HG03025 (cell line): Measurements from ENCODE around the gene ANXA2.
"Not testable (repeated sequence)": the region's sequence is repeated elsewhere in the genome, so short reads cannot be mapped to it uniquely, and the experiment has no call there.

Source experiments
- ATAC-seq: cut with Tn5 transposase; IDR thresholded peaks from one replicate; pipeline ENCODE4 v1.9.1; 2021; ENCODE audit warnings: mild to moderate bottlenecking, moderate library complexity; ENCODE audit not compliant: unreplicated experiment, low FRiP score

Gene ANXA2

GRCh38 chr15:60346653-60347052 lies 51.1 kb downstream of the ANXA2 start:
- no peak for ATAC-seq

- no peak for ATAC-seq
Measured at GRCh38 chr15:60346077-60346476, 51.7 kb downstream of the ANXA2 start.

GRCh38 chr15:60345598-60345997 lies 52.2 kb downstream of the ANXA2 start:
- no peak for ATAC-seq

DNA sequence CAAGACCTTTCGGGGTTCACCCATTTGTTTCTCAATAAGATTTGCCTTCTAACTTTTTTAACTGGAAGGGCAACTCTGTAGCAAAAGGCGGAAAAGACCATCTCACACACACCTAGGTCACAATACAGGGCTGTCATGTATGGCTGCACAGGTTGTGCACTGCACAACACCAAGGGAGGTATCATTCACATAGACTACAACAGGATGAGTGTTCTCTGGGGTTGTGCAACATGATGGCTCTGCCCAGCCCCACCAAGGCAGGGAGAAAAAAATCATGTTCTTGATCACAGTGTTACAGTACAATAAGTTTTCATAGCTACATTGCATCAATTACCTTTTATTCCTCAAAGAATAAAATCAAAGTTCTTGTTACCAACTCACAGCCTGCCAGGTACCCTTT lies 52.8 kb downstream of the ANXA2 start:
- no peak for ATAC-seq

DNA sequence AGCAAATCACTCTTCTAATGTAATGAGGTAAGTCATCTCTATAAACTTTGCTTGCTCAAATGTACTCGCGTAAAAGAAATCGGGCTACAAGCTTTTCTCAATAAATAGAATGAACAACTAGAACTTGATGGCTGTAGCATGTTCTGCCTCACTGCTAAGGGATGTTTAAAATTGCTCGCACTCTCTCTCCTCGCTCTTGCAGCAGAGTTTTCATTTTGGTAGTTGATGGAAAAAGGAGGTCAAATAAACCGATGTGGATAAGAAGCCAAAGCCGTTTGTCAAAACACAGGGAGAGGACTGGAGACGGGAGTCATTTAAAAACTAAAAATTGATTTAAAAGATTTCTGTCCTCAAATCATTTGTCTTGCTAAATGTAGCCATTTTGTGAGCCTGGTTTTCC lies 53.3 kb downstream of the ANXA2 start:
- ATAC-seq, result no peak

GRCh38 chr15:60343221-60343970 lies 54.4 kb downstream of the ANXA2 start:
- ATAC-seq, result no peak

DNA sequence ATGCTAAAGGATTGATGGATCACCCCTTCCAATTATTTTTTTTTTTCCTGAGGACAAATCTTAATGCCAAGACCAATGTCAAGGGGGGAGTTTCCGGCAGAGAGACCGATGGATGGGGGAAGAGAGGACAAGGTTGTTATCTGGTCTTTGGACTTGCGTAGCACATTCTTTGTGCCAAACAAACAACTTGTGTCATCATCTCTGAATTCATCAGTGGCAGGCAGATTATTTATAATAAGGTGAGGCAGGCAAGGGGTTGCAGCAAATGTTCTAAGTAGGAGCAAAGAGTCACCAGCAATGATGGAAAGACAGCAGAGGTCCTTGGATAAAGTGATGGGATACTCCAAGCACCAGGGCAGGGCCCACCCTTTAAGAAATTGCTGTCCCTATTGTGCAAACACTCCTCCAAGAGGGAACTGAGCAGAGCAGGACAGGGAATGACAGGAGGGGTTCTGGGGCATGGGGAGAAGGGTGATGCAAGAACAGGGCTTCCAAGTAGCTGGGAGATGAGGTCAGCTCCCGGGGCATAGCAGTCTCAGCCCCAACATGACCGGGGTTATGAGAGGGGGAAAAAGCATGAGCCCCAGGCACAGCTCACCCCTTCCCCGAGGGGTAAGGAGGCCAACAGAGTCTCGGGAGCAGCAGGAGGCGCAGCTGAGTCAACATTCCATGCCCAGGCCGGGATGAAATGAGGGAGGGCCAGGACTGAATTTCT lies 57.4 kb downstream of the ANXA2 start:
- no peak for ATAC-seq

DNA sequence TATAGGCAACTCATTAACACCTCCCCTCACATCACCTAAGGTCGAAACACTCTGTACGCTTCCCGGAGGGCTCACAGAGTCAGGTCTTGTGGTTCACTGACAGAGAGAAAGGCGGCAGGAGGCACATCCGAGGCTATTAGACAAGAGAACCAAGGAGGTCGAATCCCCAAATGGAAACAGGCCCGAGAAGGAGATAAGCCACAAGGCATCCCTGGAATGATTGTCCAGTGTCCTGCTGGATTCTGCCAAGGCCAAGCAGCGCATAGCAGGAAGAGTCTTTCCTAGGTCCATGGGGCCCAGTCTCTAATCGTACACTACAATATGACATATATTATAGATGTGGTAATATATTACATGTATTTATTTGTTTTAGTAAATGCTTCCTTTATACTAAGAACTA lies 58.5 kb downstream of the ANXA2 start:
- no peak for ATAC-seq

DNA sequence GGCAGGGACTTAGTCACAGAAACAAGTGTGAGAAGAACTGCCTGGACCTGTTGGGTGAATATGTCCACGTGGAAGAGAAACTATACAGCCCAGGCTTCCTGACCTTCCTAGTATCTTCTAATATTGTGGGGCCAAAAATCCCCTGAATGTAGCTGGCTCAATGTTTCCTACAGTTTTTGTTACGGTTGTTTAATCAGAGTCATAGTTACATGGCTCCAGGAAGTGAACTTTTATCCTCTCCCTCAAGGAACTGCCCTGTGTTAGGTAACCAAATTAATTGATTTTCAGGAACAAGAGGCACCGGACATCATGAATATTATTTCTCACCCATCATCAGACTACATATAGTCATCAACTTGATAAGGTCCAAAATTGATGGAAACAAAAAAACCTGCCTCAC lies 59.0 kb downstream of the ANXA2 start:
- ATAC-seq, result no peak

DNA sequence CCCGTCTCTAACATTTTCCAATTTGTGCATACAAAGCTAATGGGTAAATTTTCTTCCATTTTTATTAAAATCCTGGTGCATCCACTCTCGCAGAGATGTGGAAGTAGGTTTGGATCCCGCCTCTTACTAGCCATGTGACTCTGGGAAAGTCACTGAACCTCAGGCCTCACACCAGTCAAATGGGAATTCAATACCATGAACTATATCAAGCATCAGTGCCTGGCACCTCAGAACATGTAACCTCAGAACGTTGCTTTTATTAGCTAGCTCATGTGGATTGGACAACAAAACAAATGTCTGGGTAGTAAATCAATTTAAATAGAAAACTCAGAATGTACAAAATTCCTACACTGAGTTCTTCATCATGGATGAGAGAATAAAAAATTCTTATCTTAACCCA lies 60.7 kb downstream of the ANXA2 start:
- ATAC-seq, result no peak

DNA sequence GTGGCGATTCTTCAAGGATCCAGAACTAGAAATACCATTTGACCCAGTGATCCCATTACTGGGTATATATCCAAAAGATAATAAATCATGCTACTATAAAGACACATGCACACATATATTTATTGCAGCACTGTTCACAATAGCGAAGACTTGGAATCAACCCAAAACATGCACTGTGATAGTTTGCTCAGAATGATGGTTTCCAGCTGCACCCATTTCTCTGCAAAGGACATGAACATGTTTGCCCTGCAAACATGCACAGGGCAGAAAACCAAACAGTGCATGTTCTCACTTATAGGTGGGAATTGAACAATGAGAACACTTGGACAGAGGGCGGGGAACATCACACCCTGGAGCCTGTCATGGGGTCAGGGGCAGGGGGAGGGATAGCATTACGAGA lies 62.5 kb downstream of the ANXA2 start:
- ATAC-seq, result not testable (repeated sequence)

- no peak for ATAC-seq
Measured at GRCh38 chr15:60328852-60329443, 68.8 kb downstream of the ANXA2 start.

DNA sequence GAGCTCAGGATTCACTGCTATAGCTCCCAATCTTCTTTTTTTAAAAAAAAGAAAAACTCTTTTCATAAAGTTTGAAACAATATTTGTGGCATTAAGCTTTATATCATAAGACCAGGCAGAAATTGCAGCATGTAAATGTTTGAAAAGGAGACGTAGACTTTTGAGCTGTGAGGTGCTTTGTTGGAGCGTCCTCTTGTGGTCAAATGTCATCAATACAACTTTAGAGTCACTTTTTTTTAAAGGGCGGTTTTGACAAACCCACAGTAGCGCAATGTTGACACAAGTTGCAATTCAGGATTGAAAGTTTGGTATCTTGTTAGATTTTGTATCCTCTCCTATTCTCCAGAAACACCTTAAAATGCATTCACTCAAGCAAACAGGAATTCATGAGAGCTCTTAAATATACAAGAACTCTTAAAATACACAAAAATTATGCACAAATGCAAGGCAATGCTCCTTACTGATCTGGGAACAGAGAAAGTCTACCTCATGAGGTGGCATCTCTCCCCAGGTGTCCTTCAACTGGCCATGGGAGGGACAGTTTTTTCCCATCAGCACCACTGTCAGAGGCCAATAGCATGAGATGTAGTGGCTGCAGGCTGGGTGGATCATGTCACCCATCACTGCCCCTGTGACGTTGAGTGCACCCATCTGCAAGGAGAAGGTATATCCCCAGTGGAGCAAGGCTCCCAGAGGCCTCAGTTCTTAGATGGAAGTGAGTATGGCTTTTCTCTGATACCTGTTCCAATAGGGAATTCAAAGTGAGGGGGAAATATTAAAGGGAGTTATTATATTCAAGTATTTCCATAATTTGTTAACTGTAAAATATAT lies 70.7 kb downstream of the ANXA2 start:
- ATAC-seq, result no peak

- no peak for ATAC-seq
Measured at GRCh38 chr15:60326343-60326742, 71.4 kb downstream of the ANXA2 start.

DNA sequence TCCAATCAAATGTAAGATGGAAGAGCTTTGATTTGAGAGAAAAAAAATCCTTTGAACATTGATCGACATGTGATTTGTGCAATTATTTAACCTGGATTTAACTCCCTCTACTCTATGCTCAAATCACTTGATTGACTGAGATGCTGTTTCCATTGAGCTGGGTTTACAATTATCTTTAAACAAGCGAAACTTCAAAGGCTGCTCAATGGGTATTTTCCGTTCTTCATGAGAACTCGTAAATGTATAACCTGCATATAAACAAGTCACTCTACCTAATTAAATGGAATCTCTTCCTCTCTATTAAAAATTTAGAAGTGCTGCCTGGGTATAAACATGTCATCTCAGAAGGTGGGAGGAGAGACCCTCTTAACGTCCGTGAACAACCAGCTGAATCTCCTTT lies 71.9 kb downstream of the ANXA2 start:
- ATAC-seq, result no peak

DNA sequence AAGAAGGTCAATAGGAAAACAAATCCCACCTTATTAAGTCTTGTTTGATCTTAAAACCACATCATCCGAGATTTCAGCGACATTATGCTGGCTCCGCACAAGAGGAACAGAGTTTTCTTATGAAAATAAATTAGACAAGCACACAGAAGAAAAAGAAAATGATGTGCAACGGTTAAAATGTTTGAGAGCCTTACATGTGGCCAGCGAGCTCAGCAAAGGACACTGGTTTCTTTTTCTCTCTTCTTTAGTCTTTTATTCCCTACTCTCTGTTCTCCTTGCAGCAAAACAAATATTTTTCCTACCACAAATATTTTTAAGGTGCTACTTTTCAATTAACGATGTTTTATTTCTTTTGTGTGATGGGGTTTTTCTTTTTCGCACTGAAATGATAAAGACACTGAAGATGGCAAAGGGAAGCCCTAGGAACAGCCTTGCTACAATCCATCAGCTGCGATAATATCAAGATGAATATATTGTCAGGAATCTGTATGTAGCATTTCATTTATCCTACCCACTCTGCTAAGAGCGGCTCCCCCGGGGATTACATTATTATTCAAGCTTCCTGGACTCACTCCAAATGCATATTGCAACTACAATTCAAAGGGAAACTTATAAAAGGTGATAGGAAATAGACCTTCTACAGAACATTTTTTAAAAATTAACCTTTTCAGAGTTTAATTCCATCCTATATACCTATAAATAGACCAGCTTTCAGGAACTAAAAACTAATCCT lies 72.9 kb downstream of the ANXA2 start:
- no peak for ATAC-seq

- no peak for ATAC-seq
Measured at GRCh38 chr15:60323322-60323721, 74.5 kb downstream of the ANXA2 start.

- ATAC-seq, result no peak
Measured at GRCh38 chr15:60320365-60320764, 77.4 kb downstream of the ANXA2 start.

- ATAC-seq, result no peak
Measured at GRCh38 chr15:60318216-60318867, 79.4 kb downstream of the ANXA2 start.

DNA sequence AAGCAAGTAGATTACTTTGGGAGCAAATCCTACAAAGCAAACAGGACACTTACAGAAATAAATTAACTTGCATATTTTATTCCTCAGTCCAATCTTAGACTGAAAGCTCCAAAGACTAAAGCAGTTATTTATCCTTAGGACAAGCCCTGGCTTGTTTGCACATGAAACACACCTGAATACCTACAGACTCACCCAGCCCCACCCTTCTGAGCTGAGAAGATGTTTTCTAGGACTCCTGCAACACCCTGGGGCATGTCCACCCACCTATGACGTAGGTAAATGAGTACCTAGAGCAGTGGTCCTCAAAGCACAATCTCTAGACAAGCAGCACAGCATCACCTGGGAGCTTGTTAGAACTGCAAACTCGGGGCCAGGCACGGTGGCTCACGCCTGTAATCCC lies 80.8 kb downstream of the ANXA2 start:
- no peak for ATAC-seq
